Lower leg skin (tissue), 3 donors: ENCODE measurements around the gene TRDN.

Experiments
- CTCF ChIP-seq, 3 donors: fragments of 450-650 bp; IDR thresholded peaks; one replicate each; pipeline ENCODE4 v1.5.1; 2016; ENCODE audit warnings: antibody characterized with exemption in 3 of 3, mild to moderate bottlenecking in 3 of 3, moderate library complexity in 2 of 3
- POLR2A ChIP-seq, 2 donors: fragments of 450-650 bp; IDR thresholded peaks; one replicate each; pipeline ENCODE4 v1.6.1; 2016 to 2017; ENCODE audit warnings: antibody characterized with exemption in 2 of 2, mild to moderate bottlenecking in 1 of 2, moderate library complexity in 1 of 2

GRCh38 chr6:123659960-123660748 lies 23.4 kb upstream of the TRDN start:
- no peak for TF ChIP-seq POLR2A (IDR thresholded peaks at IDR 0.05)
- no peak for TF ChIP-seq CTCF (IDR thresholded peaks at IDR 0.05)
